ENCODE data around the gene SDHAF3. TPM values are rescaled to one million over a fixed set of nuclear protein-coding genes. Genes with fewer than 3 reads are reported as not detected.

SDHAF3 gene
- total and polyA plus RNA-seq, 10 of the 15 experiments (the other 5 are each of a cell fraction or from before 2014, with no cell fraction given) = 24.3 to 124 (median 63.5) TPM

- intact Hi-C loops (cut with micrococcal nuclease; ENCODE audit: unreplicated experiment) (no loop called here), in situ Hi-C loops (cut with MboI) (no loop called here)
- TF ChIP-seq SP1 (IDR thresholded peaks at IDR 0.05; ENCODE audit: low read depth, low read length) (no peak), CHD1 (IDR thresholded peaks at IDR 0.05; ENCODE audit: low read depth, low read length) (no peak), JUND (IDR thresholded peaks at IDR 0.05; ENCODE audit: low read depth, low read length) (no peak), PML (IDR thresholded peaks at IDR 0.05; ENCODE audit: low read length) (no peak), FOS (IDR thresholded peaks at IDR 0.05; ENCODE audit: borderline replicate concordance, extremely low read depth, insufficient read length) (no peak), NR2C1 (IDR thresholded peaks at IDR 0.05) (no peak), ZZZ3 (IDR thresholded peaks at IDR 0.05; ENCODE audit: control insufficient read depth, insufficient read length, low read depth) (no peak), CBFB (IDR thresholded peaks at IDR 0.05; ENCODE audit: low read depth) (no peak), SIN3A (IDR thresholded peaks at IDR 0.05; ENCODE audit: low read depth, low read length) (no peak), EED (IDR thresholded peaks at IDR 0.05; ENCODE audit: low read depth) (no peak), EZH2 (IDR thresholded peaks at IDR 0.05; ENCODE audit: borderline replicate concordance, control insufficient read depth, low read depth, low read length) (no peak), IRF4 (IDR thresholded peaks at IDR 0.05; ENCODE audit: low read depth, low read length) (no peak), NBN (IDR thresholded peaks at IDR 0.05) (no peak), ZNF384 (IDR thresholded peaks at IDR 0.05; ENCODE audit: borderline replicate concordance, low read depth, low read length) (no peak)
- TF ChIP-seq, protein P1, sequence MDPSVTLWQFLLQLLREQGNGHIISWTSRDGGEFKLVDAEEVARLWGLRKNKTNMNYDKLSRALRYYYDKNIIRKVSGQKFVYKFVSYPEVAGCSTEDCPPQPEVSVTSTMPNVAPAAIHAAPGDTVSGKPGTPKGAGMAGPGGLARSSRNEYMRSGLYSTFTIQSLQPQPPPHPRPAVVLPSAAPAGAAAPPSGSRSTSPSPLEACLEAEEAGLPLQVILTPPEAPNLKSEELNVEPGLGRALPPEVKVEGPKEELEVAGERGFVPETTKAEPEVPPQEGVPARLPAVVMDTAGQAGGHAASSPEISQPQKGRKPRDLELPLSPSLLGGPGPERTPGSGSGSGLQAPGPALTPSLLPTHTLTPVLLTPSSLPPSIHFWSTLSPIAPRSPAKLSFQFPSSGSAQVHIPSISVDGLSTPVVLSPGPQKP (IDR thresholded peaks at IDR 0.05; ENCODE audit: low read depth, low read length) = no peak
- TF ChIP-seq, protein P2, sequence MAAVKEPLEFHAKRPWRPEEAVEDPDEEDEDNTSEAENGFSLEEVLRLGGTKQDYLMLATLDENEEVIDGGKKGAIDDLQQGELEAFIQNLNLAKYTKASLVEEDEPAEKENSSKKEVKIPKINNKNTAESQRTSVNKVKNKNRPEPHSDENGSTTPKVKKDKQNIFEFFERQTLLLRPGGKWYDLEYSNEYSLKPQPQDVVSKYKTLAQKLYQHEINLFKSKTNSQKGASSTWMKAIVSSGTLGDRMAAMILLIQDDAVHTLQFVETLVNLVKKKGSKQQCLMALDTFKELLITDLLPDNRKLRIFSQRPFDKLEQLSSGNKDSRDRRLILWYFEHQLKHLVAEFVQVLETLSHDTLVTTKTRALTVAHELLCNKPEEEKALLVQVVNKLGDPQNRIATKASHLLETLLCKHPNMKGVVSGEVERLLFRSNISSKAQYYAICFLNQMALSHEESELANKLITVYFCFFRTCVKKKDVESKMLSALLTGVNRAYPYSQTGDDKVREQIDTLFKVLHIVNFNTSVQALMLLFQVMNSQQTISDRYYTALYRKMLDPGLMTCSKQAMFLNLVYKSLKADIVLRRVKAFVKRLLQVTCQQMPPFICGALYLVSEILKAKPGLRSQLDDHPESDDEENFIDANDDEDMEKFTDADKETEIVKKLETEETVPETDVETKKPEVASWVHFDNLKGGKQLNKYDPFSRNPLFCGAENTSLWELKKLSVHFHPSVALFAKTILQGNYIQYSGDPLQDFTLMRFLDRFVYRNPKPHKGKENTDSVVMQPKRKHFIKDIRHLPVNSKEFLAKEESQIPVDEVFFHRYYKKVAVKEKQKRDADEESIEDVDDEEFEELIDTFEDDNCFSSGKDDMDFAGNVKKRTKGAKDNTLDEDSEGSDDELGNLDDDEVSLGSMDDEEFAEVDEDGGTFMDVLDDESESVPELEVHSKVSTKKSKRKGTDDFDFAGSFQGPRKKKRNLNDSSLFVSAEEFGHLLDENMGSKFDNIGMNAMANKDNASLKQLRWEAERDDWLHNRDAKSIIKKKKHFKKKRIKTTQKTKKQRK (IDR thresholded peaks at IDR 0.05; ENCODE audit: low read depth, low read length) = no peak
- TF ChIP-seq, protein P3, sequence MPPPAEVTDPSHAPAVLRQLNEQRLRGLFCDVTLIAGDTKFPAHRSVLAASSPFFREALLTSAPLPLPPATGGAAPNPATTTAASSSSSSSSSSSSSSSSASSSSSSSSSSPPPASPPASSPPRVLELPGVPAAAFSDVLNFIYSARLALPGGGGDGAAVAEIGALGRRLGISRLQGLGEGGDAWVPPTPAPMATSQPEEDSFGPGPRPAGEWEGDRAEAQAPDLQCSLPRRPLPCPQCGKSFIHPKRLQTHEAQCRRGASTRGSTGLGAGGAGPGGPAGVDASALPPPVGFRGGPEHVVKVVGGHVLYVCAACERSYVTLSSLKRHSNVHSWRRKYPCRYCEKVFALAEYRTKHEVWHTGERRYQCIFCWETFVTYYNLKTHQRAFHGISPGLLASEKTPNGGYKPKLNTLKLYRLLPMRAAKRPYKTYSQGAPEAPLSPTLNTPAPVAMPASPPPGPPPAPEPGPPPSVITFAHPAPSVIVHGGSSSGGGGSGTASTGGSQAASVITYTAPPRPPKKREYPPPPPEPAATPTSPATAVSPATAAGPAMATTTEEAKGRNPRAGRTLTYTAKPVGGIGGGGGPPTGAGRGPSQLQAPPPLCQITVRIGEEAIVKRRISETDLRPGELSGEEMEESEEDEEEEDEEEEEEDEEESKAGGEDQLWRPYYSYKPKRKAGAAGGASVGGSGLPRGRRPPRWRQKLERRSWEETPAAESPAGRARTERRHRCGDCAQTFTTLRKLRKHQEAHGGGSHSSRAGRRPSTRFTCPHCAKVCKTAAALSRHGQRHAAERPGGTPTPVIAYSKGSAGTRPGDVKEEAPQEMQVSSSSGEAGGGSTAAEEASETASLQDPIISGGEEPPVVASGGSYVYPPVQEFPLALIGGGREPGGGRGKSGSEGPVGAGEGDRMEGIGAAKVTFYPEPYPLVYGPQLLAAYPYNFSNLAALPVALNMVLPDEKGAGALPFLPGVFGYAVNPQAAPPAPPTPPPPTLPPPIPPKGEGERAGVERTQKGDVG (CRISPR knock-in tag; IDR thresholded peaks at IDR 0.05) = no peak
- no peak overlapping the region for H3K4me2 ChIP-seq (ENCODE audit: control insufficient read depth, insufficient read depth)
- H3K4me3 ChIP-seq = no peak overlapping the region
- ChIA-PET RAD21 (ENCODE audit: unreplicated experiment) (no interaction called here), SMC1A (ENCODE audit: uncharacterized antibody, unreplicated experiment) (interaction anchor here (0.8 to 2.3 kb wide), 2 partner anchors 10 to 289 kb away, joined by 3 to 8 read pairs; no protein-coding TSS in a partner anchor), POLR2A (interaction anchor here (0.5 kb wide), 1 partner anchor 896 kb away, joined by 5 read pairs; the partner anchor contains the start of gene OCM2), CTCF (interaction anchor here (1.2 to 4.0 kb wide), 3 partner anchors 11 to 29 kb away, joined by 3 to 22 read pairs (median 14); no protein-coding TSS in a partner anchor)
- H3K36me3 ChIP-seq (ENCODE audit: control insufficient read depth in 2 of 2, insufficient read depth in 2 of 2, low read length in 1 of 2) = no peaks in the 10 kb centered on the region
- H3K27me3 ChIP-seq (replicated peaks in 1 of 2; ENCODE audit: control insufficient read depth in 2 of 2, insufficient read depth in 2 of 2, low read length in 1 of 2) = no peaks in the 10 kb centered on the region
- no peaks in the 10 kb centered on the region for H3K9me3 ChIP-seq (replicated peaks; ENCODE audit: control insufficient read depth, insufficient read depth, low read length)
- H2AFZ ChIP-seq (ENCODE audit: control insufficient read depth, low read depth, low read length) = no peak overlapping the region
- ATAC-seq = no peak
- no peak overlapping the region for H3K9ac ChIP-seq (ENCODE audit: control insufficient read depth, insufficient read depth, low read length)
- H3K27ac ChIP-seq (ENCODE audit: control insufficient read depth, insufficient read depth) = no peak overlapping the region
- WGBS (ENCODE audit: insufficient coverage, insufficient replicate concordance, low lambda C conversion rate, missing lambda C conversion rate) = 15% methylated on average over 3 of the region's 3 CpGs
- BruUV-seq (replicated peaks) = no TSS peak
- no peaks in the 10 kb centered on the region for H3K4me1 ChIP-seq (ENCODE audit: control insufficient read depth, insufficient read depth, low read length)
- no peaks in the 10 kb centered on the region for H3K79me2 ChIP-seq (ENCODE audit: control insufficient read depth, insufficient read depth, low read length)
- no peaks in the 10 kb centered on the region for H4K20me1 ChIP-seq (ENCODE audit: control insufficient read depth, insufficient read depth)
- DNase-seq (ENCODE audit: low read depth, low spot score) = no peak
- no peak for FAIRE-seq
Measured at GRCh38 chr7:97094284-97094930, 23.1 kb upstream of the SDHAF3 start.

All from GM12878 (cell line).